Measurements from ENCODE around the gene CACNA1E.
"Not testable (repeated sequence)": the region's sequence is repeated elsewhere in the genome, so short reads cannot be mapped to it uniquely, and the experiment has no call there.

CACNA1E gene

DNA sequence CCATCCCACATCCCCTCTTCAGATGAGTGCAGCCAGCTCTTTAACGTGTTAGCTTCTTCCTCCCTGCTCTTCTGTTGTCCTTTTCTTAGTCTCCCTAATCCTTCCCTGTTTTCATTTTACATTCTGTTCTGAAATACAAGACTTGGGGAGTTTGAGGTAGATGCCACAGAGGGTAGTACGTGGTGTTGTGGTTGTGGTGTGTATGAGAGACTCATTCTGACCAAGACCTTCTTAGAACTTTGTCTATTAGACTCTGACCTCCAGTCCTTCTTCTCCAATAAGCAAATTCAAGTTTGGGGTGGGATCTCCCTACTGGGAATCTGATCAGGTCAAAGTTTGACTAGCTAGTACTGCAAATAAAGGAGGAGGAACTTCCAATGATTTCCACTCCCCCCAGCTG, 39.5 kb downstream of the CACNA1E start:
- no peak for DNase-seq (ENCODE audit: low read depth)
- no peak overlapping the region for H3K4me3 ChIP-seq (ENCODE audit: low read depth, low read length)
- TF ChIP-seq, protein P1, sequence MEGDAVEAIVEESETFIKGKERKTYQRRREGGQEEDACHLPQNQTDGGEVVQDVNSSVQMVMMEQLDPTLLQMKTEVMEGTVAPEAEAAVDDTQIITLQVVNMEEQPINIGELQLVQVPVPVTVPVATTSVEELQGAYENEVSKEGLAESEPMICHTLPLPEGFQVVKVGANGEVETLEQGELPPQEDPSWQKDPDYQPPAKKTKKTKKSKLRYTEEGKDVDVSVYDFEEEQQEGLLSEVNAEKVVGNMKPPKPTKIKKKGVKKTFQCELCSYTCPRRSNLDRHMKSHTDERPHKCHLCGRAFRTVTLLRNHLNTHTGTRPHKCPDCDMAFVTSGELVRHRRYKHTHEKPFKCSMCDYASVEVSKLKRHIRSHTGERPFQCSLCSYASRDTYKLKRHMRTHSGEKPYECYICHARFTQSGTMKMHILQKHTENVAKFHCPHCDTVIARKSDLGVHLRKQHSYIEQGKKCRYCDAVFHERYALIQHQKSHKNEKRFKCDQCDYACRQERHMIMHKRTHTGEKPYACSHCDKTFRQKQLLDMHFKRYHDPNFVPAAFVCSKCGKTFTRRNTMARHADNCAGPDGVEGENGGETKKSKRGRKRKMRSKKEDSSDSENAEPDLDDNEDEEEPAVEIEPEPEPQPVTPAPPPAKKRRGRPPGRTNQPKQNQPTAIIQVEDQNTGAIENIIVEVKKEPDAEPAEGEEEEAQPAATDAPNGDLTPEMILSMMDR (IDR thresholded peaks at IDR 0.05; ENCODE audit: low read depth, low read length): no peak
- no peak for TF ChIP-seq MAX (IDR thresholded peaks at IDR 0.05; ENCODE audit: low read depth, low read length)
- TF ChIP-seq POLR2A (IDR thresholded peaks at IDR 0.05; ENCODE audit: extremely low read depth, insufficient read length): no peak
- no peak for TF ChIP-seq MYC (IDR thresholded peaks at IDR 0.05; ENCODE audit: low read depth, low read length)

DNA sequence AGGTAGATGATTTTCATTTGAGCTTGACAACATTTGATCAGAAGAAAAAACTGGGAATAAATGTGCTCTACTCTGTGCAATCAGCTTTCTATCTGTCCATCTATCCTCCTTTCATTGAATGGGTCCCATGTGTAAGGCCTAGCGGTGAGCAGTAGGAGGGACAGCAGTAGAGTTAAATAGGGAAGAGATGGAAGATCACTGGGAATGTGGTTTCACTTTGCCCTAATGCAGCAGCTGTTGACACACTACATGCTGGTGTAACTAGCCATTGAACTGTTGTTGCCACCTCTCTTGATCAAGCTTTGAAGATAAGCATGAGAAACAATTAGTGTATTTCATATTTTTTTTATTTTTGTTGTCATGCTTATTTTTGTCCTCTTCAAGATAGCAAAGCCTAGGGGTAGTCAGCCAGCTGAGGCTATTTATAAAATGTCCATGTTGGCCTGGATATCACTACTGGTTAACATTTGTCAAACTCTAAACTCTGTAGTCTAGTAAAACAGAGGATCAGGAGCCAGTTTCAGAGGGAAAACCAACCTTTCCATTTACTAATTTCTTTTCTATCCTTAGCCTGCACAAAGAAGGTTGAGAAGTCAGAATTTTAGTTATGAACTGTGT, 41.9 kb downstream of the CACNA1E start:
- TF ChIP-seq MYC (IDR thresholded peaks at IDR 0.05; ENCODE audit: low read depth, low read length) (no peak), POLR2A (IDR thresholded peaks at IDR 0.05; ENCODE audit: extremely low read depth, insufficient read length) (no peak), MAX (IDR thresholded peaks at IDR 0.05; ENCODE audit: low read depth, low read length) (no peak)
- TF ChIP-seq, protein P1 (IDR thresholded peaks at IDR 0.05; ENCODE audit: low read depth, low read length): no peak
- no peak overlapping the region for H3K4me3 ChIP-seq (ENCODE audit: low read depth, low read length)
- no peak for DNase-seq (ENCODE audit: low read depth)

GRCh38 chr1:181528241-181528640, 44.9 kb downstream of the CACNA1E start:
- H3K4me3 ChIP-seq (ENCODE audit: low read depth, low read length); DNase-seq (ENCODE audit: low read depth): not testable (repeated sequence)

DNA sequence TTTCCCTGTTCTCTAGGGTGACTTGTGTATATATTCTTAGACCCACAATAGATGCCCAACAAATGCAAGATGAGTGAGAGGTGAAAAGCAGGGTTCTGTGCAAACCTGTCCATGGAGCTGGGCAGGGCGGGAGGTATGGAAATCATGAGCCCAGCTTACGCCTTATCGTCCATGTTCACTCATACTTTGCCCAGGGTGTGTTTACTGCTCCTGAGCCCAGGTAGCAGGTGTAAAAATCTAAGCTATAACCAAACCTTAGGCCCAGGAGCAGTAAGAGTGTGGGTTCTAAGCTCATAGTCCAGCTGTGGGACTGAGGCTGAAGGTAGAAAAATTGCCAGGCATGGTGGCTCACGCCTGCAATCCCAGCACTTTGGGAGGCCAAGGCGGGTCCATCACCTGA, 48.1 kb downstream of the CACNA1E start:
- no peak overlapping the region for H3K4me3 ChIP-seq (ENCODE audit: low read depth, low read length)
- no peak for DNase-seq (ENCODE audit: low read depth)
- no peak for TF ChIP-seq POLR2A (IDR thresholded peaks at IDR 0.05; ENCODE audit: extremely low read depth, insufficient read length)
- TF ChIP-seq MYC (IDR thresholded peaks at IDR 0.05; ENCODE audit: low read depth, low read length): no peak
- TF ChIP-seq MAX (IDR thresholded peaks at IDR 0.05; ENCODE audit: low read depth, low read length): no peak
- TF ChIP-seq, protein P1 (IDR thresholded peaks at IDR 0.05; ENCODE audit: low read depth, low read length): no peak

DNA sequence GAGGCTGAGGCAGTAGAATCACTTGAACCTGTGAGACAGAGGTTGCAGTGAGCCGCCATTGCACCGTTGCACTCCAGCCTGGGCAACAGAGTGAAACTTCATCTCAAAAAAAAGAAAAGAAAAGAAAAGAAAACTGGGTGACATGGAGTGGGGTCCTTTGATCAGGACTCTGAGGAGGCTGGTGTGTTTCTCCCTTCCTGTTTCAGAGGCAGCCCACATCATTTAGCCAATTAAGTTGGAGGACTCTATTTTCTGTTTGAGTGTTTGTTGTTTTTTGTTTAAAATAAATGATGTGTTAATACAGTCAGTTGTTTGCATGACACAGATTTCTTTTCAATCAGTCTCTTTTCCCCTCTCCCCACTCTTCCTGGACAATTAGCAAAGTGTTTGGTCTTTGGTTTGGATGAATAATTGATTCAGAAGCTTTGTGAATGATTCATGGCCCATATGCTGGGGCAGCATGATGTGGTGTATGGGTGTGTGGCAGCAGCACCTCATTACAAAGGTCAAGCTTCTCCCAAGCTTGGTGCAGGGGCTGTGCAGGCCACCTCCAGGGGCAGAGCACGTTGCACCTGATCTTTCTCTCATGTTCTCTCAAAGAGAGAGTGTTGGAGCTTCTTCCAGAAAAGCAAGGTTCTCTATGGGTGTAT, 48.8 kb downstream of the CACNA1E start:
- TF ChIP-seq MAX (IDR thresholded peaks at IDR 0.05; ENCODE audit: low read depth, low read length) (no peak), MYC (IDR thresholded peaks at IDR 0.05; ENCODE audit: low read depth, low read length) (no peak), POLR2A (IDR thresholded peaks at IDR 0.05; ENCODE audit: extremely low read depth, insufficient read length) (no peak)
- TF ChIP-seq, protein P1 (IDR thresholded peaks at IDR 0.05; ENCODE audit: low read depth, low read length): no peak
- DNase-seq (ENCODE audit: low read depth): no peak
- no peak overlapping the region for H3K4me3 ChIP-seq (ENCODE audit: low read depth, low read length)

DNA sequence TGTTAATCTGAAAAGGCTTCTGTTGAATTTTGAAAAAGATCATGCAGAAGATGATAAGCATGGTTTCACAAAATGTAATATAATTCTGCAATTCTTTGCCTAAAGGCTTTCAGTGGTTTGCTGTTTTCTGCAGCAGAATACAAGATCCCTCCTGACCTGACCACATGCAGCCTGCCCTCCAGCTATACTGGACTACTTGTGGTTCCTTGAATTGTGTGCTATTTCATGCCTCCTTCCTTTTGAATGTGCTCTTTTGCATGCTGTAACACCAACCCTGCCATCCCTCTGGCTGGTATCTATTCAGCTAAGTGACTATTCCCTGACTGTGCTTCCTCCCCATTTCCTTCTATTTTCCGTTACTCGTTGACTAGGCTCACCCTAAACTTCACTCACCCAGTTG, 55.5 kb downstream of the CACNA1E start:
- no peak overlapping the region for H3K4me3 ChIP-seq (ENCODE audit: low read depth, low read length)
- no peak for TF ChIP-seq MYC (IDR thresholded peaks at IDR 0.05; ENCODE audit: low read depth, low read length)
- no peak for TF ChIP-seq MAX (IDR thresholded peaks at IDR 0.05; ENCODE audit: low read depth, low read length)
- no peak for TF ChIP-seq POLR2A (IDR thresholded peaks at IDR 0.05; ENCODE audit: extremely low read depth, insufficient read length)
- TF ChIP-seq, protein P1 (IDR thresholded peaks at IDR 0.05; ENCODE audit: low read depth, low read length): no peak
- peak; percentile 43 for DNase-seq (ENCODE audit: low read depth)
